ENCODE results near the gene PMS1.

The PMS1 gene

GRCh38 chr2:189799030-189799331 lies 14.7 kb downstream of the PMS1 start:
- H3K36me3 ChIP-seq (ENCODE audit: control insufficient read depth in 1 of 2, insufficient read depth in 2 of 2, low read depth in 1 of 2, low read length in 2 of 2), result peaks cover 5 to 57% of the 10 kb centered on the region in 2 experiments
- no peak overlapping the region for H4K8ac ChIP-seq (ENCODE audit: low read length)
- H2BK15ac ChIP-seq (ENCODE audit: low read depth, poor library complexity, severe bottlenecking), result no peak overlapping the region
- H3K4me1 ChIP-seq (ENCODE audit: control insufficient read depth, insufficient read depth, low read depth, low read length), result peaks cover 4% of the 10 kb centered on the region
- no peak overlapping the region for H2BK5ac ChIP-seq (ENCODE audit: low read depth, low read length, poor library complexity, severe bottlenecking)
- no peaks in the 10 kb centered on the region for H3K27me3 ChIP-seq (ENCODE audit: control insufficient read depth in 1 of 2, insufficient read depth in 1 of 2, low read length in 2 of 2)
- H3K79me1 ChIP-seq (replicated peaks; ENCODE audit: low read length, poor library complexity, severe bottlenecking), result peaks cover 13% of the 10 kb centered on the region
- no peaks in the 10 kb centered on the region for H3K9me3 ChIP-seq (ENCODE audit: control insufficient read depth, low read length)
- no peak overlapping the region for H2AFZ ChIP-seq (ENCODE audit: low read depth, low read length)
- no peak overlapping the region for H3K14ac ChIP-seq (ENCODE audit: low read length in 2 of 2)
- no peak overlapping the region for H4K91ac ChIP-seq (ENCODE audit: low read length)
- peak overlapping the region; percentile 10 for H3K9ac ChIP-seq (ENCODE audit: low read length)
- no peak overlapping the region for H2BK12ac ChIP-seq (ENCODE audit: low read length in 2 of 2)
- no peak overlapping the region for H3K4ac ChIP-seq (ENCODE audit: low read depth in 1 of 2, low read length in 2 of 2)
- no peak overlapping the region for H3K23ac ChIP-seq (ENCODE audit: low read length in 2 of 2)
- no peak for DNase-seq
- no peak overlapping the region for H3K4me3 ChIP-seq (ENCODE audit: insufficient read depth in 1 of 2, low read depth in 1 of 2, low read length in 2 of 2)
- H3K27ac ChIP-seq (ENCODE audit: low read length, poor library complexity, severe bottlenecking), result peak overlapping the region; percentile 11
- no peak overlapping the region for H2AK5ac ChIP-seq (ENCODE audit: low read length, severe bottlenecking)
- no peak overlapping the region for H3K4me2 ChIP-seq (ENCODE audit: low read length, poor library complexity, severe bottlenecking)
- H3K18ac ChIP-seq (ENCODE audit: low read depth in 1 of 2, low read length in 2 of 2), result no peak overlapping the region
- no peak overlapping the region for H2BK120ac ChIP-seq (ENCODE audit: low read depth, low read length)

DNA sequence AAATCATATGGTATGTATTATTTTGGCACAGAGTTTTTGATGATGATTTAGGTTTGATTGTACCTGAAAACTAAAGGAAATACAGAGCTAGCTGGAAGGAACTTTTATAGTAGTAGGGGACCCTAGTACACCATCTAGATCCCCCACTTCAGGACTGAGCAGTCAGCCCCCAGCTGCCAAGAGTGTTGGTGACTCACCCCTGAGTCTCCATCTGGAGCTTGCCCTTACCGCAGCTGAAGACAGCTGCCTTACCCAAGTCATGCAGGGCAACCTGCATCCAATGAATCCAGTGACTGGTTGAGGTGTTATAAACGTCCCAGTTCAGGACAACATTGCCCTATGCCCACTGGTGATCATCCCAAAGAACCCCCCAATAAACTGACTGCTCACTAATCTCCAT lies 15.3 kb downstream of the PMS1 start:
- DNase-seq, result peak; percentile 77
- Histone ChIP-seq H2AK5ac (ENCODE audit: low read length, severe bottlenecking) (peak overlapping the region; percentile 68), H2AFZ (ENCODE audit: low read depth, low read length) (no peak overlapping the region), H3K9ac (ENCODE audit: low read length) (peak overlapping the region; percentile 10), H3K79me1 (replicated peaks; ENCODE audit: low read length, poor library complexity, severe bottlenecking) (peaks cover 13% of the 10 kb centered on the region), H3K27me3 (ENCODE audit: control insufficient read depth in 1 of 2, insufficient read depth in 1 of 2, low read length in 2 of 2) (no peaks in the 10 kb centered on the region), H4K8ac (ENCODE audit: low read length) (no peak overlapping the region), H3K4me3 (ENCODE audit: insufficient read depth in 1 of 2, low read depth in 1 of 2, low read length in 2 of 2) (no peak overlapping the region), H3K23ac (ENCODE audit: low read length in 2 of 2) (no peak overlapping the region), H3K4ac (ENCODE audit: low read depth in 1 of 2, low read length in 2 of 2) (no peak overlapping the region), H2BK5ac (ENCODE audit: low read depth, low read length, poor library complexity, severe bottlenecking) (no peak overlapping the region), H4K91ac (ENCODE audit: low read length) (no peak overlapping the region), H3K4me1 (ENCODE audit: control insufficient read depth, insufficient read depth, low read depth, low read length) (peaks cover 4% of the 10 kb centered on the region), H3K4me2 (ENCODE audit: low read length, poor library complexity, severe bottlenecking) (no peak overlapping the region), H3K9me3 (ENCODE audit: control insufficient read depth, low read length) (no peaks in the 10 kb centered on the region), H2BK15ac (ENCODE audit: low read depth, poor library complexity, severe bottlenecking) (no peak overlapping the region), H2BK12ac (ENCODE audit: low read length in 2 of 2) (no peak overlapping the region), H3K14ac (ENCODE audit: low read length in 2 of 2) (no peak overlapping the region), H3K27ac (ENCODE audit: low read length, poor library complexity, severe bottlenecking) (peak overlapping the region; percentile 42), H3K18ac (ENCODE audit: low read depth in 1 of 2, low read length in 2 of 2) (no peak overlapping the region), H2BK120ac (ENCODE audit: low read depth, low read length) (no peak overlapping the region), H3K36me3 (ENCODE audit: control insufficient read depth in 1 of 2, insufficient read depth in 2 of 2, low read depth in 1 of 2, low read length in 2 of 2) (peaks cover 3 to 58% of the 10 kb centered on the region in 2 experiments)
- WGBS, result 12% methylated on average over 2 of the region's 2 CpGs

DNA sequence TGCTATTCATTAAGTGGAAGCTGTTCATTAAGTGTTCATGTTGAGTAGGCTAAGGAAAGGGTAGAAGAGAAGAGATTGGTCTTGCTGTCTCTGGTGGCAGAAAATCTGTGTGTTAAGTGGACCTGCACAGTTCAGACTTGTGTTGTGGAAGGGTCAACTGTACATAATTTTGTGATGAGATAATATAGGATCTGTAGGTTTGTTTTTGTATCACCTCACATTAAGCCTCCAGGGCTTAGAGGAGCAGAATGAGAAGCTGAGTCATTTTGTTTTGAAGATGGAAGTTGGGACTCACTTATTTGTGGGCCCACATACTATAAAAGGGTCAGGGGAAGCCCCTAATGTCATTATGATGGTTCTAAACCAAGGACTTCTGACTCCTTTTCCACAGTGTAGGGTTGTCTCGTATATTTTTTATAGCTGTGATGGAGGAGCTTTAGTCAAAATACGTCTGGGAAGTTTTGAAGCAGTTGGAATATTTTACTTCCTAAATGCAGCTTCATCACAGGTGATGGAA lies 18.2 kb downstream of the PMS1 start:
- Histone ChIP-seq H3K4me2 (ENCODE audit: low read length, poor library complexity, severe bottlenecking) (no peak overlapping the region), H3K4ac (ENCODE audit: low read depth in 1 of 2, low read length in 2 of 2) (no peak overlapping the region), H2AK5ac (ENCODE audit: low read length, severe bottlenecking) (no peak overlapping the region), H2AFZ (ENCODE audit: low read depth, low read length) (no peak overlapping the region), H3K79me1 (replicated peaks; ENCODE audit: low read length, poor library complexity, severe bottlenecking) (peaks cover 12% of the 10 kb centered on the region), H2BK15ac (ENCODE audit: low read depth, poor library complexity, severe bottlenecking) (no peak overlapping the region), H3K9me3 (ENCODE audit: control insufficient read depth, low read length) (no peaks in the 10 kb centered on the region), H3K36me3 (ENCODE audit: control insufficient read depth in 1 of 2, insufficient read depth in 2 of 2, low read depth in 1 of 2, low read length in 2 of 2) (peaks cover 0 to 55% of the 10 kb centered on the region in 2 experiments), H3K23ac (ENCODE audit: low read length in 2 of 2) (no peak overlapping the region), H3K27ac (ENCODE audit: low read length, poor library complexity, severe bottlenecking) (no peak overlapping the region), H3K4me3 (ENCODE audit: insufficient read depth in 1 of 2, low read depth in 1 of 2, low read length in 2 of 2) (no peak overlapping the region), H3K4me1 (ENCODE audit: control insufficient read depth, insufficient read depth, low read depth, low read length) (peaks cover 4% of the 10 kb centered on the region), H3K27me3 (ENCODE audit: control insufficient read depth in 1 of 2, insufficient read depth in 1 of 2, low read length in 2 of 2) (no peaks in the 10 kb centered on the region), H3K9ac (ENCODE audit: low read length) (no peak overlapping the region), H3K18ac (ENCODE audit: low read depth in 1 of 2, low read length in 2 of 2) (no peak overlapping the region), H2BK120ac (ENCODE audit: low read depth, low read length) (no peak overlapping the region), H4K91ac (ENCODE audit: low read length) (no peak overlapping the region), H2BK5ac (ENCODE audit: low read depth, low read length, poor library complexity, severe bottlenecking) (no peak overlapping the region), H3K14ac (ENCODE audit: low read length in 2 of 2) (no peak overlapping the region), H2BK12ac (ENCODE audit: low read length in 2 of 2) (no peak overlapping the region), H4K8ac (ENCODE audit: low read length) (no peak overlapping the region)
- 95% methylated on average over 2 of the region's 2 CpGs for WGBS
- DNase-seq, result no peak

- no peak overlapping the region for H2BK120ac ChIP-seq (ENCODE audit: low read depth, low read length)
- no peak overlapping the region for H3K27ac ChIP-seq (ENCODE audit: low read length, poor library complexity, severe bottlenecking)
- H3K4me2 ChIP-seq (ENCODE audit: low read length, poor library complexity, severe bottlenecking), result no peak overlapping the region
- H3K9ac ChIP-seq (ENCODE audit: low read length), result no peak overlapping the region
- no peak for DNase-seq
- peaks cover 14% of the 10 kb centered on the region for H3K79me1 ChIP-seq (replicated peaks; ENCODE audit: low read length, poor library complexity, severe bottlenecking)
- H2BK5ac ChIP-seq (ENCODE audit: low read depth, low read length, poor library complexity, severe bottlenecking), result no peak overlapping the region
- no CpG with 5 or more reads among the region's 3 CpGs for WGBS
- H3K18ac ChIP-seq (ENCODE audit: low read depth in 1 of 2, low read length in 2 of 2), result no peak overlapping the region
- H3K4ac ChIP-seq (ENCODE audit: low read depth in 1 of 2, low read length in 2 of 2), result no peak overlapping the region
- no peaks in the 10 kb centered on the region for H3K9me3 ChIP-seq (ENCODE audit: control insufficient read depth, low read length)
- H2BK15ac ChIP-seq (ENCODE audit: low read depth, poor library complexity, severe bottlenecking), result no peak overlapping the region
- no peak overlapping the region for H3K23ac ChIP-seq (ENCODE audit: low read length in 2 of 2)
- no peaks in the 10 kb centered on the region for H3K27me3 ChIP-seq (ENCODE audit: control insufficient read depth in 1 of 2, insufficient read depth in 1 of 2, low read length in 2 of 2)
- no peak overlapping the region for H2AK5ac ChIP-seq (ENCODE audit: low read length, severe bottlenecking)
- no peak overlapping the region for H4K91ac ChIP-seq (ENCODE audit: low read length)
- H3K4me1 ChIP-seq (ENCODE audit: control insufficient read depth, insufficient read depth, low read depth, low read length), result peaks cover 4% of the 10 kb centered on the region
- H3K36me3 ChIP-seq (ENCODE audit: control insufficient read depth in 1 of 2, insufficient read depth in 2 of 2, low read depth in 1 of 2, low read length in 2 of 2), result peaks cover 3 to 62% of the 10 kb centered on the region in 2 experiments
- H2BK12ac ChIP-seq (ENCODE audit: low read length in 2 of 2), result no peak overlapping the region
- H2AFZ ChIP-seq (ENCODE audit: low read depth, low read length), result no peak overlapping the region
- H3K14ac ChIP-seq (ENCODE audit: low read length in 2 of 2), result no peak overlapping the region
- H4K8ac ChIP-seq (ENCODE audit: low read length), result no peak overlapping the region
- no peak overlapping the region for H3K4me3 ChIP-seq (ENCODE audit: insufficient read depth in 1 of 2, low read depth in 1 of 2, low read length in 2 of 2)
Observed at GRCh38 chr2:189803431-189803830, 19.2 kb downstream of the PMS1 start.

Data from mesenchymal stem cell (in vitro differentiated cells and primary cell).